GM21390 (cell line): ENCODE data around the gene DOHH.
"Not testable (repeated sequence)": the region's sequence is repeated elsewhere in the genome, so short reads cannot be mapped to it uniquely, and the experiment has no call there.

ENCODE experiments used
- ATAC-seq: cut with Tn5 transposase; IDR thresholded peaks from one replicate; pipeline ENCODE4 v1.9.1; 2021; ENCODE audit not compliant: unreplicated experiment

DOHH gene

DNA sequence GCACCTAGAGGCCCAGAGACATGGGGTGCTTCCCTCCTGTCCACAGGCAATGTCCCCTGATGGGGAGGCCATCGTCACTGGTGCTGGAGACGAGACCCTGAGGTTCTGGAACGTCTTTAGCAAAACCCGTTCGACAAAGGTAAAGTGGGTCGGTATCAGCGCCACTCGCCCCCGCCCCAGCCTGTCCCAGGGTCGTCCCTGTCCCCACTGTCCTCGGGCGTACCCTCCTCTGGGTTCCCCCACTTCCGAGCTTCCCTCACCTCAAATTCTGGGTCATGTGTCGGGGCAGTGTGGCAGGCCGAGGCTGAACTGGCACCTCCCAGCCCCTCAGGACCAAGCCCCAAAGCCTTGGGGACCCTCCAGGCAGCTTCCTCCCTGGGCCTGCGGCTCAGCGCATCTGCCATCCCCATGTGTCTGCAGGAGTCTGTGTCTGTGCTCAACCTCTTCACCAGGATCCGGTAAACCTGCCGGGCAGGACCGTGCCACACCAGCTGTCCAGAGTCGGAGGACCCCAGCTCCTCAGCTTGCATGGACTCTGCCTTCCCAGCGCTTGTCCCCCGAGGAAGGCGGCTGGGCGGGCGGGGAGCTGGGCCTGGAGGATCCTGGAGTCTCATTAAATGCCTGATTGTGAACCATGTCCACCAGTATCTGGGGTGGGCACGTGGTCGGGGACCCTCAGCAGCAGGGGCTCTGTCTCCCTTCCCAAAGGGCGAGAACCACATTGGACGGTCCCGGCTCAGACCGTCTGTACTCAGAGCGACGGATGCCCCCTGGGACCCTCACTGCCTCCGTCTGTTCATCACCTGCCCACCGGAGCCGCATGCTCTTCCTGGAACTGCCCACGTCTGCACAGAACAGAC is 34.1 kb upstream of the DOHH start:
- ATAC-seq, result no peak

GRCh38 chr19:3533563-3534216 is 33.2 kb upstream of the DOHH start:
- no peak for ATAC-seq

DNA sequence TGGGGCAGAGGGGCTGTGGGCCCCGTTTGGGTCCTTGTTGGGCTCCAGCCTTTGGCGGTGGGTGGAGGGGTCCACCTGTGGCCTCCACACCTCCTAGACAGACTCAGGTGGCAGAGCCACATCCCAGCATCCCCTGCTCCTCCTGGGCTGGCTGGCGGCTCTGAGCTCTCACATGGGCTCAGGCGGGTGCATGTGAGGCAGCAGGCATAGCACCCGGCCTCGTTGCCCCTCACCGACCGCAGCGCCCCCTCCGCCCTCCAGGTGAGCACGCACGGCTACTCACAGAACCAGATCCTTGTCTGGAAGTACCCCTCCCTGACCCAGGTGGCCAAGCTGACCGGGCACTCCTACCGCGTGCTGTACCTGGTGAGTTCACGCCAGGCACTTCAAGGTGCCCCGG is 32.6 kb upstream of the DOHH start:
- no peak for ATAC-seq

GRCh38 chr19:3532154-3532786 is 31.8 kb upstream of the DOHH start:
- ATAC-seq, result no peak

DNA sequence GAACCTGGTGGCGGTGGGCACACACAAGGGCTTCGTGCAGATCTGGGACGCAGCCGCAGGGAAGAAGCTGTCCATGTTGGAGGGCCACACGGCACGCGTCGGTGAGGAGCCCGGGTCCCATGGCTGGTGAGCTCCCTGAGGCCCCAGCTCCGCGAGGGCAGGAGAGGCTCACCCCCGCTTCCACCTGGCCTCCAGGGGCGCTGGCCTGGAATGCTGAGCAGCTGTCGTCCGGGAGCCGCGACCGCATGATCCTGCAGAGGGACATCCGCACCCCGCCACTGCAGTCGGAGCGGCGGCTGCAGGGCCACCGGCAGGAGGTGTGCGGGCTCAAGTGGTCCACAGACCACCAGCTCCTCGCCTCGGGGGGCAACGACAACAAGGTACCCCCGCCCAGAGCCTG is 31.2 kb upstream of the DOHH start:
- no peak for ATAC-seq

GRCh38 chr19:3530389-3530788 is 29.9 kb upstream of the DOHH start:
- ATAC-seq, result no peak

- ATAC-seq, result not testable (repeated sequence)
These were observed 28.8 kb upstream of the DOHH start for GRCh38 chr19:3529299-3529698.

- ATAC-seq, result no peak
These were observed 28.2 kb upstream of the DOHH start for GRCh38 chr19:3528539-3529211.

DNA sequence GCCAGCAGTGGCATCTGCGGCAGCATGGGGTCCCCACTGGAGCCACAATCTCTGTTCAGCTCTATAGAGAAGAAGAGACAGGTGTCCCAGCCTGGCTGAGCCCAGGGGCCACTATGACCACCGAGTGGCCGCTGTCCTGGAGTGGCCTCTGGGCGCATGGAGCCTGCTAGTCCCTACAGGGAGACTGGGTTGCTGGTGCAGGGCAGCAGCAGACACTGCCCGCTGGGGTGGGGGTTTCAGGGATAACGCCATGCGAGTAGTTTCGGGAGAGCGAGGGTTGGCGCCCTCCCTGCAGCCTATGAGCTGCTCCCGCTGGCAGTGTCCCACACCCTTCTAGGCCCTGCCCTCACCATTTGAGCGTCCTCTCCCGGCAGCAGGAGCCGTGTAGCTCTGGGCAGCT is 27.6 kb upstream of the DOHH start:
- no peak for ATAC-seq

DNA sequence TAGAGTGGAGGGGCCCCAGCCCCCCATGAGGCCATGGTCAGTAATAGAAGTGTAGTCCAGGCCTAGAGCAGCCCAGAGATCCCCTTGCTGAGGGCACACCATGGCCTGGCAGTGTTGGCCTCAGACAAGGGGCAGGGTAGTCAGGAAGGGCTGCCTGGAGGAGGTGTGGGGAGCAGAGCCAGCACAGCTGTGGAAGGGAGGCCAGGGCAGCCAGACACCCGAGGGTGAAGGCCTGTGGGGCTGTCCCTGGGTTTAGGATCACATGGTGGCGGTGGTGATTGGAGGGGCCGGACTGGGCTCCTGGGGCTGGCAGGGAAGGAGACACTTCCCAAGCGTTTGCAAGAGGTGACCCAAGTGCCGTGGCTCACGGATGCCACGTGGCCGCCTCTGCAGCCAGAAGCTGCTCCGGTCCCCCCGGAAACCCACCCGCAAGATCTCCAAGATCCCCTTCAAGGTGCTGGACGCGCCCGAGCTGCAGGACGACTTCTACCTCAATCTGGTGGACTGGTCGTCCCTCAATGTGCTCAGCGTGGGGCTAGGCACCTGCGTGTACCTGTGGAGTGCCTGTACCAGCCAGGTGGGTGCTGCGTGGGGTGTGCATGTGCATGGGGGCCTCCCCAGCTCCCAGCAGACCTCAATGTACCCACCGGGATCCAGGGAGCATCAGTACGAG is 26.9 kb upstream of the DOHH start:
- ATAC-seq, result no peak

GRCh38 chr19:3526507-3527237 is 26.2 kb upstream of the DOHH start:
- ATAC-seq, result no peak

GRCh38 chr19:3524904-3525451 is 24.5 kb upstream of the DOHH start:
- ATAC-seq, result no peak

GRCh38 chr19:3524078-3524842 is 23.8 kb upstream of the DOHH start:
- no peak for ATAC-seq

DNA sequence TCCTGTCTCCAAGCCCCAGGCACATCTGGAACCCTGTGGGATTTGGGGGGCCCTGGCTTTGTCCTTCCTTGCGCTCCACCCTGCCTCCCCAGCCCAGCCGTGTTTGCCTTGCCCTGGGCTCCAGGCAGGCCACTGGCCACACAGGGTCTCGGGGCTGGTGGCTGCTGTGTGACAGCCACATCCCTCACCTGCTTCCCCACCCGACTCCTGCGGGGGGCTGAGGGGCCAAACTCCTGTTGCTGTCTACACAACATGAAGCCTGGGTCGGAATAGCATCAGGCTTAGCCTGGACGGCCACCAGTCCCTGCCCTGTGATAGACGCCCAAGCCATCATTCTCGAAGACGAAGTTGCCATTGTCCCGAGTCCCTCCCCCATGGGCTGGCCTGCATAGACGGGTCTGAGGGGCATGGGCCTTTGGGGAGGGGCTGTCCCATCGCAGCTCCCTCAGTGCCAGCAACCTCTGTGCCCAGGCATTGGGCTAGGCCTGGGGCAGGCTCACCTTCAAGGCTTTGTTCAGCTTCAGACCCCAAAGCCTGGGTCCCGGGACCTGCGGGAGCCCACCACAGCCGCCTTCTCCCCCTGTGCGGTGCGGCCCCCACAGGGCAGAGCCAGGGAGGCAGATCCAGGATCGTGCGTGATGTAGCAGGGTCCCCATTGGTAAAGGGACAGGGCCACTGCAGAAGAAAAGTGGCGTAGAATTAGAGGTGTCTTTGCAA is 23.0 kb upstream of the DOHH start:
- no peak for ATAC-seq

GRCh38 chr19:3522421-3523360 is 22.2 kb upstream of the DOHH start:
- ATAC-seq, result no peak

GRCh38 chr19:3521104-3521445 is 20.6 kb upstream of the DOHH start:
- no peak for ATAC-seq
